ENCODE data around the gene KCNQ1OT1. TPM values are rescaled to one million over a fixed set of nuclear protein-coding genes. Genes with fewer than 3 reads are reported as not detected.
A peak's percentile ranks its signal among the peaks of the same experiment; 100 is the strongest.

Gene KCNQ1OT1
- total and polyA plus RNA-seq, 12 donors, result 0.01 to 0.73 (median 0.43) TPM

GRCh38 chr11:2655016-2655719, 44.6 kb downstream of the KCNQ1OT1 start:
- Histone ChIP-seq H3K36me3 (peaks cover 0 to 11% (median 0%) of the 10 kb centered on the region in 9 donors), H3K27ac (no peak overlapping the region), H3K9me3 (peaks cover 0 to 93% (median 18%) of the 10 kb centered on the region in 11 donors), H3K27me3 (no peaks in the 10 kb centered on the region), H3K4me1 (peaks cover 0 to 22% (median 0%) of the 10 kb centered on the region in 9 donors), H3K4me3 (no peak overlapping the region)
- ATAC-seq (no peak), DNase-seq (no peak)
- TF ChIP-seq, protein P1, sequence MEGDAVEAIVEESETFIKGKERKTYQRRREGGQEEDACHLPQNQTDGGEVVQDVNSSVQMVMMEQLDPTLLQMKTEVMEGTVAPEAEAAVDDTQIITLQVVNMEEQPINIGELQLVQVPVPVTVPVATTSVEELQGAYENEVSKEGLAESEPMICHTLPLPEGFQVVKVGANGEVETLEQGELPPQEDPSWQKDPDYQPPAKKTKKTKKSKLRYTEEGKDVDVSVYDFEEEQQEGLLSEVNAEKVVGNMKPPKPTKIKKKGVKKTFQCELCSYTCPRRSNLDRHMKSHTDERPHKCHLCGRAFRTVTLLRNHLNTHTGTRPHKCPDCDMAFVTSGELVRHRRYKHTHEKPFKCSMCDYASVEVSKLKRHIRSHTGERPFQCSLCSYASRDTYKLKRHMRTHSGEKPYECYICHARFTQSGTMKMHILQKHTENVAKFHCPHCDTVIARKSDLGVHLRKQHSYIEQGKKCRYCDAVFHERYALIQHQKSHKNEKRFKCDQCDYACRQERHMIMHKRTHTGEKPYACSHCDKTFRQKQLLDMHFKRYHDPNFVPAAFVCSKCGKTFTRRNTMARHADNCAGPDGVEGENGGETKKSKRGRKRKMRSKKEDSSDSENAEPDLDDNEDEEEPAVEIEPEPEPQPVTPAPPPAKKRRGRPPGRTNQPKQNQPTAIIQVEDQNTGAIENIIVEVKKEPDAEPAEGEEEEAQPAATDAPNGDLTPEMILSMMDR (IDR thresholded peaks at IDR 0.05), result no peak
- intact Hi-C loops (cut with DNase I), result no loop called here
- WGBS, 2 donors, result 92 to 93% methylated on average over 6 of the region's 6 CpGs

DNA sequence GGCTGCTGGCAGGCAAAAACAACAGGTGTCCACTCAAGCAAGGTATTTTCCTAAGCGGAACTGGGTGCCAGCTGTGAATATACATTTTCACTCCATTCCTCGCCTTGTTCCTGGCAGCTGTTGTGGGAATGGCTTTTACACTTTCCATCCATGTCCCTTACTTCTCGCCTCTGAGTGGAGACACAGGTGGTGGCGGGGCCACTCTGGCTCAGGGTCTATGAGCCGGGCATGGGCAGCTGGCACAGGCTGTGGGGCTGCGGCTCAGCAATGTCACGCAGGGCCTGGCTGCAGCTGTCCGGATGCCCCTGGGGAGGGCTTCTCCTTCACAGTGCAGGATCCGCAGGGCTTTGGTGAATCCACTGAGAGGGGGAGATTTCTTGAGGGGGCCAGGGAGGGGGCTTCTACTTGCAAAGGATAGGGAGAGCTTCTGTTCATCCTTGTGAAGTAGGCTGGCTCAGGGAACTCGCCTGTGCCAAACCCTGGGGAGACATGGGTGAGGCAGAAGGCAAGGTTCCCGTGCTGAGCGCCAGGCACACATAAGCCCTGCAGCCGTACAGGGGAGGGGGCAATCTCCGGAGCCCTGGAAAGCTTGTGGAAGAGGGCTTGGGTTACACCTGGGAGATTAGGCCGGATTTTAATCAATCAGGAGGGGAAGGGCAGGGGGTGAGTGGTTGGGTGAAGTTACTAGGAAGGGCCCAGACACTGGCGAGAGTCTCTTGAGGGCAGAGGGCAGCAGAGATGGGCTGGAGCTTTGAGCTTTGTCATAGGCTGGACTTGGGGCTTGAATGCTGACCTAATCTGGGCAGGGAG, 45.7 kb downstream of the KCNQ1OT1 start:
- Histone ChIP-seq H3K9me3 (peaks cover 0 to 93% (median 24%) of the 10 kb centered on the region in 11 donors), H3K36me3 (peaks cover 0 to 7% (median 0%) of the 10 kb centered on the region in 9 donors), H3K4me1 (peaks cover 0 to 22% (median 0%) of the 10 kb centered on the region in 9 donors), H3K4me3 (no peak overlapping the region), H3K27me3 (no peaks in the 10 kb centered on the region), H3K27ac (no peak overlapping the region)
- TF ChIP-seq, protein P1 (IDR thresholded peaks at IDR 0.05), result no peak
- 94 to 95% methylated on average over 16 of the region's 16 CpGs for WGBS, 2 donors
- DNase-seq, result no peak
- intact Hi-C loops (cut with DNase I), result no loop called here
- ATAC-seq, result peak in 1 of 8 donors; percentile 20

- Histone ChIP-seq H3K9me3 (peaks cover 0 to 95% (median 32%) of the 10 kb centered on the region in 11 donors), H3K4me3 (no peak overlapping the region), H3K4me1 (peaks cover 0 to 20% (median 0%) of the 10 kb centered on the region in 9 donors), H3K27me3 (no peaks in the 10 kb centered on the region), H3K27ac (peak overlapping the region in 3 of 10 donors; percentile 17 to 42 (median 37)), H3K36me3 (peaks cover 0 to 7% (median 0%) of the 10 kb centered on the region in 9 donors)
- ATAC-seq, result peak in 4 of 8 donors; percentile 32 to 46 (median 38)
- DNase-seq, result no peak
- 72 to 88% methylated on average over 1 of the region's 1 CpG for WGBS, 2 donors
- TF ChIP-seq, protein P1 (IDR thresholded peaks at IDR 0.05), result no peak
- intact Hi-C loops (cut with DNase I), result no loop called here
Observed at GRCh38 chr11:2653198-2653551, 46.6 kb downstream of the KCNQ1OT1 start.

Data from heart right ventricle (tissue), 16 donors.